Endothelial cell of umbilical vein (primary cell): ENCODE data around the gene CTBP1. TPM values are rescaled to one million over a fixed set of nuclear protein-coding genes. Genes with fewer than 3 reads are reported as not detected.
"Not testable (repeated sequence)": the region's sequence is repeated elsewhere in the genome, so short reads cannot be mapped to it uniquely, and the experiment has no call there.

Source experiments
- BruUV-seq: library from RNA; stranded (reverse); fragments of 400-500 nt; replicated peaks from 2 replicates; lab custom pipeline; 2021; lab: Mats Ljungman, UMichigan
- CTCF ChIA-PET: fragments of 300-600, 350-600 bp; sonication (Branson Sonifier 250); formaldehyde crosslinking; loops from one replicate; lab custom pipeline; 2021; ENCODE audit warnings: antibody characterized with exemption, inconsistent platforms; lab: Charles Lee
- POLR2A ChIA-PET: fragments of 300-600, 350-600 bp; sonication (Branson Sonifier 250); formaldehyde crosslinking; loops from one replicate; lab custom pipeline; 2021; ENCODE audit warnings: antibody characterized with exemption, inconsistent platforms; lab: Charles Lee
- DNase-seq: peaks from one replicate; pipeline ENCODE4 v3.0.0-alpha.2; 2011; ENCODE audit warnings: low read depth, low spot score
- FAIRE-seq: peaks from 2 replicates; lab custom pipeline; 2011; peaks lifted over from hg19 to GRCh38; lab: Jason Lieb, UNC
- H2AFZ ChIP-seq: 2 replicates; pipeline ENCODE4 v1.6.0; 2012; ENCODE audit warnings: low read depth, low read length, control low read depth, inconsistent platforms
- H3K27ac ChIP-seq: 2 replicates; pipeline ENCODE4 v1.5.1; 2011; ENCODE audit warnings: low read depth, mild to moderate bottlenecking, control low read depth, low read length, moderate library complexity; ENCODE audit not compliant: insufficient read depth
- H3K27me3 ChIP-seq, 2 experiments: 2 replicates each; pipeline versions ENCODE4 v1.6.0 to v1.6.1; 2011; ENCODE audit warnings: low read length in 2 of 2, mixed read lengths in 1 of 2; ENCODE audit not compliant: control insufficient read depth in 2 of 2, insufficient read depth in 2 of 2
- H3K36me3 ChIP-seq, 2 experiments: 2 replicates in 1 of 2; 3 replicates in 1 of 2; pipeline ENCODE4 v1.5.1; 2011; ENCODE audit warnings: low read length in 2 of 2, mild to moderate bottlenecking in 1 of 2, moderate library complexity in 1 of 2; ENCODE audit not compliant: control insufficient read depth in 2 of 2, insufficient read depth in 2 of 2; ENCODE audit errors: extremely low read depth in 1 of 2
- H3K4me1 ChIP-seq: 3 replicates; pipeline ENCODE4 v1.5.1; 2011; ENCODE audit warnings: mild to moderate bottlenecking, low read length; ENCODE audit not compliant: control insufficient read depth, insufficient read depth; ENCODE audit errors: extremely low read depth
- H3K4me2 ChIP-seq: 2 replicates; pipeline ENCODE4 v1.6.1; 2011; ENCODE audit warnings: low read length, control low read depth, mixed read lengths; ENCODE audit not compliant: insufficient read depth
- H3K4me3 ChIP-seq, 3 experiments: fragments of 200-600 bp in 1 of 3; sonication (generic), shearing (Covaris generic) in 1 of 3; replicated peaks in 1 of 3; 2 replicates each; pipeline ENCODE4 v1.5.1; 2011 to 2016; ENCODE audit warnings: control low read depth in 3 of 3, low read length in 3 of 3, mild to moderate bottlenecking in 2 of 3, inconsistent platforms in 1 of 3, low read depth in 1 of 3, moderate library complexity in 1 of 3; ENCODE audit not compliant: insufficient read depth in 1 of 3
- H3K79me2 ChIP-seq: 2 replicates; pipeline ENCODE4 v1.6.0; 2012; ENCODE audit warnings: low read length, inconsistent platforms; ENCODE audit not compliant: control insufficient read depth, insufficient read depth
- H3K9ac ChIP-seq: replicated peaks from 2 replicates; pipeline ENCODE3; 2011; ENCODE audit warnings: low read length, control low read depth; ENCODE audit not compliant: insufficient read depth; ENCODE audit errors: extremely low read depth
- H3K9me1 ChIP-seq: replicated peaks from 3 replicates; pipeline ENCODE4 v1.6.0; 2011; ENCODE audit warnings: mild to moderate bottlenecking, low read length; ENCODE audit not compliant: control insufficient read depth, insufficient read depth; ENCODE audit errors: extremely low read depth
- H3K9me3 ChIP-seq: replicated peaks from 2 replicates; pipeline ENCODE4 v1.5.1; 2012; ENCODE audit warnings: low read length, inconsistent platforms; ENCODE audit not compliant: control insufficient read depth, insufficient read depth
- H4K20me1 ChIP-seq: replicated peaks from 2 replicates; pipeline ENCODE3; 2011; ENCODE audit warnings: mild to moderate bottlenecking, low read length; ENCODE audit not compliant: control insufficient read depth, insufficient read depth; ENCODE audit errors: extremely low read depth
- EZH2 ChIP-seq: IDR thresholded peaks from 2 replicates; pipeline ENCODE4 v1.6.1; 2012; ENCODE audit warnings: borderline replicate concordance, low read depth, mild to moderate bottlenecking, moderate library complexity, low read length, inconsistent platforms; ENCODE audit not compliant: severe bottlenecking
- FOS ChIP-seq: IDR thresholded peaks from 2 replicates; pipeline ENCODE4 v1.6.1; 2011; ENCODE audit warnings: mild to moderate bottlenecking, low read length, moderate library complexity, borderline replicate concordance; ENCODE audit not compliant: insufficient read depth
- GATA2 ChIP-seq: IDR thresholded peaks from 2 replicates; pipeline ENCODE4 v1.7.0; 2011; ENCODE audit warnings: low read depth, mild to moderate bottlenecking, moderate library complexity, mixed read lengths, low read length; ENCODE audit not compliant: insufficient read length, insufficient read depth
- JUN ChIP-seq: IDR thresholded peaks from 2 replicates; pipeline ENCODE4 v1.6.1; 2011; ENCODE audit warnings: borderline replicate concordance, low read depth; ENCODE audit not compliant: insufficient read length, insufficient read depth
- MAX ChIP-seq: IDR thresholded peaks from 2 replicates; pipeline ENCODE4 v1.6.1; 2011; ENCODE audit not compliant: insufficient read depth, insufficient read length
- MYC ChIP-seq: IDR thresholded peaks from one replicate; pipeline ENCODE4 v1.6.1; 2011; ENCODE audit warnings: mild to moderate bottlenecking, low read depth, low read length
- POLR2A ChIP-seq: IDR thresholded peaks from 2 replicates; pipeline ENCODE4 v1.6.1; 2012; ENCODE audit warnings: low read depth, mild to moderate bottlenecking, control low read depth, low read length
- POLR2AphosphoS5 ChIP-seq: IDR thresholded peaks from 2 replicates; pipeline ENCODE4 v1.6.1; 2012; ENCODE audit warnings: low read depth, mild to moderate bottlenecking, control low read depth, low read length, moderate library complexity; ENCODE audit not compliant: insufficient read depth
- dilution Hi-C: fragments of 300-500 bp; cut with MboI; formaldehyde crosslinking; loops from one replicate; pipeline ENCODE4 v1.15.0; 2019; ENCODE audit warnings: low sequenced_read_pairs; ENCODE audit not compliant: extremely low pct_ligation_motif_present
- intact Hi-C: fragments of 100-400 bp; cut with micrococcal nuclease; formaldehyde crosslinking; loops from one replicate; pipeline ENCODE4 v1.10.0; 2022
- polyA plus RNA-seq, 4 experiments: library from polyadenylated mRNA; depleted of rRNA in 3 of 4; stranded (reverse) in 3 of 4; unstranded in 1 of 4; fragments of >200 nt; gene quantifications; 2 replicates each; pipeline versions ENCODE4 v1.2.1 to v1.2.3, GENCODE V29; 2011 to 2012; ENCODE audit warnings: missing spikeins in 1 of 4
- total RNA-seq: library from RNA; stranded (reverse); gene quantifications from 2 replicates; pipeline ENCODE4 v1.2.3, GENCODE V29; 2021
- TF ChIP-seq, protein P1 (sequence below), 2 donors: IDR thresholded peaks; 1 replicate in 1 of 2; 2 replicates in 1 of 2; pipeline ENCODE4 v1.5.1; 2011; ENCODE audit warnings: low read length in 2 of 2, mild to moderate bottlenecking in 2 of 2, moderate library complexity in 2 of 2, control low read depth in 1 of 2, inconsistent platforms in 1 of 2, low read depth in 1 of 2; ENCODE audit not compliant: insufficient read depth in 1 of 2; ENCODE audit errors: extremely low read depth in 1 of 2

The CTBP1 gene
- total and polyA plus RNA-seq, 2 donors (not counting 3 experiments of a cell fraction or from before 2014, with no cell fraction given), result 165 to 167 TPM

GRCh38 chr4:1292703-1293011 is 43.7 kb upstream of the CTBP1 start:
- H3K27ac ChIP-seq, H2AFZ ChIP-seq, H3K36me3 ChIP-seq, intact Hi-C loops, dilution Hi-C loops, H3K27me3 ChIP-seq, H3K9ac ChIP-seq, H3K4me3 ChIP-seq, CTCF ChIA-PET, DNase-seq, POLR2A ChIA-PET, H4K20me1 ChIP-seq, BruUV-seq, H3K9me1 ChIP-seq, FAIRE-seq, H3K4me2 ChIP-seq, H3K9me3 ChIP-seq: not testable (repeated sequence)
- H3K79me2 ChIP-seq, result peaks cover 73% of the 10 kb centered on the region
- peaks cover 16% of the 10 kb centered on the region for H3K4me1 ChIP-seq

GRCh38 chr4:1291996-1292702 is 43.2 kb upstream of the CTBP1 start:
- no peak for TF ChIP-seq FOS
- TF ChIP-seq POLR2A, result no peak
- TF ChIP-seq POLR2AphosphoS5, result no peak
- no peak for TF ChIP-seq MAX
- no peak for TF ChIP-seq GATA2
- TF ChIP-seq MYC, result no peak
- TF ChIP-seq, protein P1, sequence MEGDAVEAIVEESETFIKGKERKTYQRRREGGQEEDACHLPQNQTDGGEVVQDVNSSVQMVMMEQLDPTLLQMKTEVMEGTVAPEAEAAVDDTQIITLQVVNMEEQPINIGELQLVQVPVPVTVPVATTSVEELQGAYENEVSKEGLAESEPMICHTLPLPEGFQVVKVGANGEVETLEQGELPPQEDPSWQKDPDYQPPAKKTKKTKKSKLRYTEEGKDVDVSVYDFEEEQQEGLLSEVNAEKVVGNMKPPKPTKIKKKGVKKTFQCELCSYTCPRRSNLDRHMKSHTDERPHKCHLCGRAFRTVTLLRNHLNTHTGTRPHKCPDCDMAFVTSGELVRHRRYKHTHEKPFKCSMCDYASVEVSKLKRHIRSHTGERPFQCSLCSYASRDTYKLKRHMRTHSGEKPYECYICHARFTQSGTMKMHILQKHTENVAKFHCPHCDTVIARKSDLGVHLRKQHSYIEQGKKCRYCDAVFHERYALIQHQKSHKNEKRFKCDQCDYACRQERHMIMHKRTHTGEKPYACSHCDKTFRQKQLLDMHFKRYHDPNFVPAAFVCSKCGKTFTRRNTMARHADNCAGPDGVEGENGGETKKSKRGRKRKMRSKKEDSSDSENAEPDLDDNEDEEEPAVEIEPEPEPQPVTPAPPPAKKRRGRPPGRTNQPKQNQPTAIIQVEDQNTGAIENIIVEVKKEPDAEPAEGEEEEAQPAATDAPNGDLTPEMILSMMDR (IDR thresholded peaks at IDR 0.05; ENCODE audit: extremely low read depth in 1 of 2, insufficient read depth in 1 of 2, low read depth in 1 of 2, low read length in 2 of 2), result no peak
- TF ChIP-seq JUN, result no peak
- TF ChIP-seq EZH2, result no peak
- Histone ChIP-seq H3K36me3 (peaks cover 0 to 5% of the 10 kb centered on the region in 2 experiments), H3K9ac (no peak overlapping the region), H3K9me1 (no peaks in the 10 kb centered on the region), H3K4me3 (no peak overlapping the region), H4K20me1 (no peaks in the 10 kb centered on the region), H3K4me2 (no peak overlapping the region), H2AFZ (no peak overlapping the region), H3K27ac (no peak overlapping the region), H3K27me3 (no peaks in the 10 kb centered on the region), H3K79me2 (peaks cover 68% of the 10 kb centered on the region), H3K9me3 (no peaks in the 10 kb centered on the region), H3K4me1 (peaks cover 16% of the 10 kb centered on the region)
- dilution Hi-C loops (no loop called here), intact Hi-C loops (no loop called here)
- ChIA-PET CTCF (interaction anchor here (1.0 kb wide), 1 partner anchor 17 kb away, joined by 3 read pairs; no protein-coding TSS in a partner anchor), POLR2A (no interaction called here)
- DNase-seq, result no peak
- BruUV-seq, result no TSS peak
- no peak for FAIRE-seq
